Endothelial cell of umbilical vein (primary cell): Measurements from ENCODE around the gene MRNIP. TPM values are rescaled to one million over a fixed set of nuclear protein-coding genes. Genes with fewer than 3 reads are reported as not detected.

Source experiments
- BruUV-seq: library from RNA; stranded (reverse); fragments of 400-500 nt; replicated peaks from 2 replicates; lab custom pipeline; 2021; lab: Mats Ljungman, UMichigan
- CTCF ChIA-PET: fragments of 300-600, 350-600 bp; sonication (Branson Sonifier 250); formaldehyde crosslinking; loops from one replicate; lab custom pipeline; 2021; ENCODE audit warnings: antibody characterized with exemption, inconsistent platforms; lab: Charles Lee
- POLR2A ChIA-PET: fragments of 300-600, 350-600 bp; sonication (Branson Sonifier 250); formaldehyde crosslinking; loops from one replicate; lab custom pipeline; 2021; ENCODE audit warnings: antibody characterized with exemption, inconsistent platforms; lab: Charles Lee
- DNase-seq: peaks from one replicate; pipeline ENCODE4 v3.0.0-alpha.2; 2011; ENCODE audit warnings: low read depth, low spot score
- FAIRE-seq: peaks from 2 replicates; lab custom pipeline; 2011; peaks lifted over from hg19 to GRCh38; lab: Jason Lieb, UNC
- H2AFZ ChIP-seq: 2 replicates; pipeline ENCODE4 v1.6.0; 2012; ENCODE audit warnings: low read depth, low read length, control low read depth, inconsistent platforms
- H3K27ac ChIP-seq: 2 replicates; pipeline ENCODE4 v1.5.1; 2011; ENCODE audit warnings: low read depth, mild to moderate bottlenecking, control low read depth, low read length, moderate library complexity; ENCODE audit not compliant: insufficient read depth
- H3K27me3 ChIP-seq, 2 experiments: 2 replicates each; pipeline versions ENCODE4 v1.6.0 to v1.6.1; 2011; ENCODE audit warnings: low read length in 2 of 2, mixed read lengths in 1 of 2; ENCODE audit not compliant: control insufficient read depth in 2 of 2, insufficient read depth in 2 of 2
- H3K36me3 ChIP-seq, 2 experiments: 2 replicates in 1 of 2; 3 replicates in 1 of 2; pipeline ENCODE4 v1.5.1; 2011; ENCODE audit warnings: low read length in 2 of 2, mild to moderate bottlenecking in 1 of 2, moderate library complexity in 1 of 2; ENCODE audit not compliant: control insufficient read depth in 2 of 2, insufficient read depth in 2 of 2; ENCODE audit errors: extremely low read depth in 1 of 2
- H3K4me1 ChIP-seq: 3 replicates; pipeline ENCODE4 v1.5.1; 2011; ENCODE audit warnings: mild to moderate bottlenecking, low read length; ENCODE audit not compliant: control insufficient read depth, insufficient read depth; ENCODE audit errors: extremely low read depth
- H3K4me2 ChIP-seq: 2 replicates; pipeline ENCODE4 v1.6.1; 2011; ENCODE audit warnings: low read length, control low read depth, mixed read lengths; ENCODE audit not compliant: insufficient read depth
- H3K4me3 ChIP-seq, 3 experiments: fragments of 200-600 bp in 1 of 3; sonication (generic), shearing (Covaris generic) in 1 of 3; replicated peaks in 1 of 3; 2 replicates each; pipeline ENCODE4 v1.5.1; 2011 to 2016; ENCODE audit warnings: control low read depth in 3 of 3, low read length in 3 of 3, mild to moderate bottlenecking in 2 of 3, inconsistent platforms in 1 of 3, low read depth in 1 of 3, moderate library complexity in 1 of 3; ENCODE audit not compliant: insufficient read depth in 1 of 3
- H3K79me2 ChIP-seq: 2 replicates; pipeline ENCODE4 v1.6.0; 2012; ENCODE audit warnings: low read length, inconsistent platforms; ENCODE audit not compliant: control insufficient read depth, insufficient read depth
- H3K9ac ChIP-seq: replicated peaks from 2 replicates; pipeline ENCODE3; 2011; ENCODE audit warnings: low read length, control low read depth; ENCODE audit not compliant: insufficient read depth; ENCODE audit errors: extremely low read depth
- H3K9me1 ChIP-seq: replicated peaks from 3 replicates; pipeline ENCODE4 v1.6.0; 2011; ENCODE audit warnings: mild to moderate bottlenecking, low read length; ENCODE audit not compliant: control insufficient read depth, insufficient read depth; ENCODE audit errors: extremely low read depth
- H3K9me3 ChIP-seq: replicated peaks from 2 replicates; pipeline ENCODE4 v1.5.1; 2012; ENCODE audit warnings: low read length, inconsistent platforms; ENCODE audit not compliant: control insufficient read depth, insufficient read depth
- H4K20me1 ChIP-seq: replicated peaks from 2 replicates; pipeline ENCODE3; 2011; ENCODE audit warnings: mild to moderate bottlenecking, low read length; ENCODE audit not compliant: control insufficient read depth, insufficient read depth; ENCODE audit errors: extremely low read depth
- CTCF ChIP-seq, 2 donors: IDR thresholded peaks; 1 replicate in 1 of 2; 2 replicates in 1 of 2; pipeline ENCODE4 v1.5.1; 2011; ENCODE audit warnings: low read length in 2 of 2, mild to moderate bottlenecking in 2 of 2, moderate library complexity in 2 of 2, control low read depth in 1 of 2, inconsistent platforms in 1 of 2, low read depth in 1 of 2; ENCODE audit not compliant: insufficient read depth in 1 of 2; ENCODE audit errors: extremely low read depth in 1 of 2
- EZH2 ChIP-seq: IDR thresholded peaks from 2 replicates; pipeline ENCODE4 v1.6.1; 2012; ENCODE audit warnings: borderline replicate concordance, low read depth, mild to moderate bottlenecking, moderate library complexity, low read length, inconsistent platforms; ENCODE audit not compliant: severe bottlenecking
- FOS ChIP-seq: IDR thresholded peaks from 2 replicates; pipeline ENCODE4 v1.6.1; 2011; ENCODE audit warnings: mild to moderate bottlenecking, low read length, moderate library complexity, borderline replicate concordance; ENCODE audit not compliant: insufficient read depth
- GATA2 ChIP-seq: IDR thresholded peaks from 2 replicates; pipeline ENCODE4 v1.7.0; 2011; ENCODE audit warnings: low read depth, mild to moderate bottlenecking, moderate library complexity, mixed read lengths, low read length; ENCODE audit not compliant: insufficient read length, insufficient read depth
- JUN ChIP-seq: IDR thresholded peaks from 2 replicates; pipeline ENCODE4 v1.6.1; 2011; ENCODE audit warnings: borderline replicate concordance, low read depth; ENCODE audit not compliant: insufficient read length, insufficient read depth
- MAX ChIP-seq: IDR thresholded peaks from 2 replicates; pipeline ENCODE4 v1.6.1; 2011; ENCODE audit not compliant: insufficient read depth, insufficient read length
- MYC ChIP-seq: IDR thresholded peaks from one replicate; pipeline ENCODE4 v1.6.1; 2011; ENCODE audit warnings: mild to moderate bottlenecking, low read depth, low read length
- POLR2A ChIP-seq: IDR thresholded peaks from 2 replicates; pipeline ENCODE4 v1.6.1; 2012; ENCODE audit warnings: low read depth, mild to moderate bottlenecking, control low read depth, low read length
- POLR2AphosphoS5 ChIP-seq: IDR thresholded peaks from 2 replicates; pipeline ENCODE4 v1.6.1; 2012; ENCODE audit warnings: low read depth, mild to moderate bottlenecking, control low read depth, low read length, moderate library complexity; ENCODE audit not compliant: insufficient read depth
- dilution Hi-C: fragments of 300-500 bp; cut with MboI; formaldehyde crosslinking; loops from one replicate; pipeline ENCODE4 v1.15.0; 2019; ENCODE audit warnings: low sequenced_read_pairs; ENCODE audit not compliant: extremely low pct_ligation_motif_present
- intact Hi-C: fragments of 100-400 bp; cut with micrococcal nuclease; formaldehyde crosslinking; loops from one replicate; pipeline ENCODE4 v1.10.0; 2022
- polyA plus RNA-seq, 4 experiments: library from polyadenylated mRNA; depleted of rRNA in 3 of 4; stranded (reverse) in 3 of 4; unstranded in 1 of 4; fragments of >200 nt; gene quantifications; 2 replicates each; pipeline versions ENCODE4 v1.2.1 to v1.2.3, GENCODE V29; 2011 to 2012; ENCODE audit warnings: missing spikeins in 1 of 4
- total RNA-seq: library from RNA; stranded (reverse); gene quantifications from 2 replicates; pipeline ENCODE4 v1.2.3, GENCODE V29; 2021

Gene MRNIP
- total and polyA plus RNA-seq, 2 donors (not counting 3 experiments of a cell fraction or from before 2014, with no cell fraction given) = 17.1 to 19.1 TPM

DNA sequence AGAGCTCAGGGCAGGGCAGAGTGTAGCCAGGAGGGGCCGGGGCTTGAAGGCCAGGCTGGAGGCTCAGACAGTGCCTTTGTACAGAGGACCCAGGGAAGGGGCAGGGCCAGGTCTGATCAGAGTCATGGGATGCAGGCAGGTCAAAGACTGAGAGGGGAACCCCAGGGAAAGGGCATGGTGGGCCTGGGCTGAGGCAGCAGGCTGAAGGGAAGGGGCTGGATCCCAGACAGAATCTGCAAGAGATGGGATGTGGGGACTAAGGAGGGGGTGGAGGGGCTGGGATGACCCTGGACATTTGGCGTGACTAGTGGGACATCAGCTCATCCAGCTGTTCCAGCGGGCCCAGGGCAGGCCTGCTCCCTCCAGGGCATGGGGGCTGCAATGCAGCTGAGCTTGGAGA, 15.5 kb upstream of the MRNIP start:
- Histone ChIP-seq H3K27ac (no peak overlapping the region), H3K4me1 (no peaks in the 10 kb centered on the region), H3K27me3 (no peaks in the 10 kb centered on the region), H3K9me3 (no peaks in the 10 kb centered on the region), H2AFZ (no peak overlapping the region), H3K4me2 (no peak overlapping the region), H3K4me3 (no peak overlapping the region), H3K9me1 (no peaks in the 10 kb centered on the region), H3K36me3 (peaks cover 4 to 67% of the 10 kb centered on the region in 2 experiments), H3K79me2 (no peaks in the 10 kb centered on the region), H4K20me1 (no peaks in the 10 kb centered on the region), H3K9ac (no peak overlapping the region)
- no peak for TF ChIP-seq CTCF (IDR thresholded peaks at IDR 0.05; ENCODE audit: extremely low read depth in 1 of 2, insufficient read depth in 1 of 2, low read depth in 1 of 2, low read length in 2 of 2)
- no peak for TF ChIP-seq EZH2
- no peak for TF ChIP-seq JUN
- TF ChIP-seq GATA2 = no peak
- TF ChIP-seq POLR2A = no peak
- TF ChIP-seq MAX = no peak
- no peak for TF ChIP-seq POLR2AphosphoS5
- no peak for TF ChIP-seq FOS
- TF ChIP-seq MYC = no peak
- DNase-seq (no peak), FAIRE-seq (no peak)
- intact Hi-C loops = no loop called here
- BruUV-seq = no TSS peak
- dilution Hi-C loops = no loop called here
- CTCF ChIA-PET = interaction anchor here (1.6 kb wide), 1 partner anchor 72 kb away, joined by 4 read pairs; no protein-coding TSS in a partner anchor
- POLR2A ChIA-PET = no interaction called here
